Heart right ventricle (tissue), 16 donors: ENCODE data around the gene SPTBN1. TPM values are rescaled to one million over a fixed set of nuclear protein-coding genes. Genes with fewer than 3 reads are reported as not detected.
A peak's percentile ranks its signal among the peaks of the same experiment; 100 is the strongest.

Source experiments
- ATAC-seq, 8 donors: fragments of 200-7000 bp; cut with Tn5 transposase; one replicate each; pipeline ENCODE4 v1.9.1; 2020; ENCODE audit warnings: mild to moderate bottlenecking in 8 of 8, moderate library complexity in 8 of 8, moderate number of reproducible peaks in 1 of 8
- DNase-seq, 2 donors: peaks; one replicate each; pipeline ENCODE4 v3.0.0-alpha.2; 2020
- H3K27ac ChIP-seq, 10 donors: fragments of 200-600 bp; sonication (generic) in 2 of 10; one replicate each; pipeline versions ENCODE4 v1.5.0 to v1.8.0; 2020 to 2022; ENCODE audit warnings: mild to moderate bottlenecking in 3 of 10
- H3K27me3 ChIP-seq, 7 donors: fragments of 200-600 bp; one replicate each; pipeline ENCODE4 v1.8.0; 2021 to 2022; ENCODE audit warnings: mild to moderate bottlenecking in 2 of 7
- H3K36me3 ChIP-seq, 9 donors: fragments of 200-600 bp; sonication (generic) in 1 of 9; one replicate each; pipeline versions ENCODE4 v1.5.0 to v1.8.0; 2020 to 2022; ENCODE audit warnings: mild to moderate bottlenecking in 2 of 9
- H3K4me1 ChIP-seq, 9 donors: fragments of 200-600 bp; sonication (generic) in 1 of 9; one replicate each; pipeline versions ENCODE4 v1.5.0 to v1.8.0; 2020 to 2022; ENCODE audit warnings: mild to moderate bottlenecking in 4 of 9
- H3K4me3 ChIP-seq, 10 donors: fragments of 200-600 bp; sonication (generic) in 2 of 10; one replicate each; pipeline versions ENCODE4 v1.5.0 to v1.8.0; 2020 to 2022; ENCODE audit warnings: mild to moderate bottlenecking in 7 of 10, moderate library complexity in 2 of 10
- H3K9me3 ChIP-seq, 11 donors: fragments of 200-600 bp in 10 of 11; sonication (generic) in 2 of 11; one replicate each; pipeline versions ENCODE4 v1.5.0 to v1.8.0; 2013 to 2022; ENCODE audit warnings: mild to moderate bottlenecking in 2 of 11, control low read depth in 1 of 11, moderate library complexity in 1 of 11
- CTCF ChIP-seq, 9 donors: fragments of 200-600 bp; sonication (generic) in 2 of 9; IDR thresholded peaks; one replicate each; pipeline versions ENCODE4 v1.5.0 to v1.8.0; 2021 to 2022; ENCODE audit warnings: antibody characterized with exemption in 9 of 9, mild to moderate bottlenecking in 5 of 9, moderate library complexity in 1 of 9
- WGBS, 2 donors: extraction: QIAGEN DNeasy Blood & Tissue Kit; methylation state at CpG; one replicate each; pipeline ENCODE4 v1.1.7; 2013; ENCODE audit warnings: inconsistent platforms in 1 of 2; 5-methylcytosine and 5-hydroxymethylcytosine counted together
- intact Hi-C, 10 donors: fragments of 100-400 bp; cut with DNase I; formaldehyde crosslinking; loops; one replicate each; pipeline versions ENCODE4 v1.11.1 to v1.14.2; 2022
- polyA plus RNA-seq, 2 donors: library from polyadenylated mRNA; stranded (reverse); fragments of 200-250 nt; gene quantifications; one replicate each; pipeline ENCODE4 v1.2.3, GENCODE V29; 2013
- total RNA-seq, 10 donors: library from RNA; stranded (reverse); fragmentation: NEBNext Ultra II Directional in 3 of 10; extraction: Animal tissue kit (Norgen Biotek cat#: 25700) in 3 of 10; gene quantifications; one replicate each; pipeline versions ENCODE4 v1.2.1 to v1.2.4, GENCODE V29; 2021 to 2023
- donor health status: Arrhythmogenic right ventricular cardiomyopathy.
- donor health status: ischemic (EF 13 %, LVEDD 7.1; RV severe dilation, severe dysfunction).
- donor health status: healthy with polysubstance abuse.
- donor health status: DM: no; HTN: yes; CAD: no.
- donor health status: DM: no; HTN: no; CAD: no.
- donor health status: ischemic (EF 25% LVEDD 6.9; RV normal size, moderate dysfunction).
- donor health status: ischemic (EF 25% LVEDD 5.7; RV mildly dilated, moderate dysfunction).
- donor health status: healthy.
- donor health status: DM: yes; HTN: yes; CAD: no.
- donor health status: Ischemic cardiomyopathy.
- donor health status: ischemic (EF 35%, LVEDD 5.7; RV mildly dilated, moderate dysfunction).
- donor health status: nonischemic (EF 11% LVEDD 7.7; RV severe dilation, severe dysfunction).
- donor health status: DM: yes; HTN: yes; CAD: no.
- donor health status: PGD.
- donor health status: ischemic (EF 29% LVEDD 5.4; RV normal size, mild dysfunction).
- donor health status: nonischemic (EF 23%, LVEDD 6.1; RV moderate dilation, normal function).

SPTBN1 gene
- total and polyA plus RNA-seq, 12 donors = 91.1 to 643 (median 494) TPM

GRCh38 chr2:54673501-54673998 lies 217.4 kb downstream of the SPTBN1 start:
- Histone ChIP-seq H3K4me3 (peak overlapping the region in 6 of 10 donors; percentile 4 to 33 (median 16)), H3K36me3 (peaks cover 0 to 39% (median 17%) of the 10 kb centered on the region in 9 donors), H3K27ac (peak overlapping the region; percentile 74 to 98 (median 90)), H3K27me3 (no peaks in the 10 kb centered on the region), H3K9me3 (no peaks in the 10 kb centered on the region), H3K4me1 (peaks cover 13 to 65% (median 55%) of the 10 kb centered on the region in 9 donors)
- peak; percentile 82 to 93 (median 90) for ATAC-seq
- peak in 1 of 9 donors; percentile 18 for TF ChIP-seq CTCF (IDR thresholded peaks at IDR 0.05)
- DNase-seq = peak; percentile 86 to 94
- intact Hi-C loops = loop anchor here in 1 of 10 donors (5.0 kb wide), 2 partner anchors 36 to 116 kb away; no protein-coding TSS in a partner anchor
- WGBS, 2 donors = 25 to 44% methylated on average over 16 of the region's 16 CpGs

GRCh38 chr2:54675281-54675680 lies 219.2 kb downstream of the SPTBN1 start:
- H3K27ac ChIP-seq = peak overlapping the region in 4 of 10 donors; percentile 31 to 98 (median 71)
- H3K4me3 ChIP-seq = no peak overlapping the region
- no peak for TF ChIP-seq CTCF (IDR thresholded peaks at IDR 0.05)
- intact Hi-C loops = no loop called here
- DNase-seq (no peak), ATAC-seq (no peak)
- 88 to 91% methylated on average over 8 of the region's 8 CpGs for WGBS, 2 donors
- no peaks in the 10 kb centered on the region for H3K27me3 ChIP-seq
- peaks cover 0 to 22% (median 7%) of the 10 kb centered on the region in 9 donors for H3K36me3 ChIP-seq
- H3K4me1 ChIP-seq = peaks cover 13 to 52% (median 44%) of the 10 kb centered on the region in 9 donors
- H3K9me3 ChIP-seq = no peaks in the 10 kb centered on the region

GRCh38 chr2:54675738-54676137 lies 219.6 kb downstream of the SPTBN1 start:
- intact Hi-C loops = no loop called here
- Histone ChIP-seq H3K4me3 (no peak overlapping the region), H3K4me1 (peaks cover 13 to 56% (median 47%) of the 10 kb centered on the region in 9 donors), H3K9me3 (no peaks in the 10 kb centered on the region), H3K27me3 (no peaks in the 10 kb centered on the region), H3K36me3 (peaks cover 0 to 17% (median 5%) of the 10 kb centered on the region in 9 donors), H3K27ac (peak overlapping the region in 5 of 10 donors; percentile 16 to 98 (median 39))
- no peak for TF ChIP-seq CTCF (IDR thresholded peaks at IDR 0.05)
- DNase-seq = peak; percentile 62 to 77
- ATAC-seq = peak in 7 of 8 donors; percentile 16 to 60 (median 47)
- 33 to 41% methylated on average over 11 of the region's 11 CpGs for WGBS, 2 donors

GRCh38 chr2:54676656-54677055 lies 220.5 kb downstream of the SPTBN1 start:
- H3K36me3 ChIP-seq = peaks cover 0 to 8% (median 0%) of the 10 kb centered on the region in 9 donors
- DNase-seq = no peak
- WGBS, 2 donors = 65% methylated on average over 2 of the region's 2 CpGs
- ATAC-seq = no peak
- peaks cover 13 to 62% (median 53%) of the 10 kb centered on the region in 9 donors for H3K4me1 ChIP-seq
- intact Hi-C loops = no loop called here
- no peak overlapping the region for H3K4me3 ChIP-seq
- TF ChIP-seq CTCF (IDR thresholded peaks at IDR 0.05) = no peak
- H3K27me3 ChIP-seq = no peaks in the 10 kb centered on the region
- peak overlapping the region in 1 of 10 donors; percentile 31 for H3K27ac ChIP-seq
- peaks cover 0 to 1% (median 0%) of the 10 kb centered on the region in 11 donors for H3K9me3 ChIP-seq
